ENCODE data around the gene CXCR6. TPM values are rescaled to one million over a fixed set of nuclear protein-coding genes. Genes with fewer than 3 reads are reported as not detected.

Gene CXCR6
- total and polyA plus RNA-seq, 8 donors: 0.61 to 4.1 (median 1.2) TPM

- Histone ChIP-seq H3K4me3 (no peak overlapping the region), H3K36me3 (peaks cover 0 to 37% of the 10 kb centered on the region in 2 donors), H3K27ac (no peak overlapping the region), H3K27me3 (no peaks in the 10 kb centered on the region), H3K9me3 (no peaks in the 10 kb centered on the region), H3K4me1 (peaks cover 0 to 18% of the 10 kb centered on the region in 2 donors)
- intact Hi-C loops (cut with DNase I): no loop called here
- no peak for ATAC-seq
- TF ChIP-seq, protein P1, sequence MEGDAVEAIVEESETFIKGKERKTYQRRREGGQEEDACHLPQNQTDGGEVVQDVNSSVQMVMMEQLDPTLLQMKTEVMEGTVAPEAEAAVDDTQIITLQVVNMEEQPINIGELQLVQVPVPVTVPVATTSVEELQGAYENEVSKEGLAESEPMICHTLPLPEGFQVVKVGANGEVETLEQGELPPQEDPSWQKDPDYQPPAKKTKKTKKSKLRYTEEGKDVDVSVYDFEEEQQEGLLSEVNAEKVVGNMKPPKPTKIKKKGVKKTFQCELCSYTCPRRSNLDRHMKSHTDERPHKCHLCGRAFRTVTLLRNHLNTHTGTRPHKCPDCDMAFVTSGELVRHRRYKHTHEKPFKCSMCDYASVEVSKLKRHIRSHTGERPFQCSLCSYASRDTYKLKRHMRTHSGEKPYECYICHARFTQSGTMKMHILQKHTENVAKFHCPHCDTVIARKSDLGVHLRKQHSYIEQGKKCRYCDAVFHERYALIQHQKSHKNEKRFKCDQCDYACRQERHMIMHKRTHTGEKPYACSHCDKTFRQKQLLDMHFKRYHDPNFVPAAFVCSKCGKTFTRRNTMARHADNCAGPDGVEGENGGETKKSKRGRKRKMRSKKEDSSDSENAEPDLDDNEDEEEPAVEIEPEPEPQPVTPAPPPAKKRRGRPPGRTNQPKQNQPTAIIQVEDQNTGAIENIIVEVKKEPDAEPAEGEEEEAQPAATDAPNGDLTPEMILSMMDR (IDR thresholded peaks at IDR 0.05): no peak
- peak in 1 of 4 donors; percentile 11 for DNase-seq
These were observed 1.0 kb upstream of the CXCR6 start for GRCh38 chr3:45942051-45942825.

- TF ChIP-seq, protein P1 (IDR thresholded peaks at IDR 0.05): no peak
- no peak for DNase-seq
- no peaks in the 10 kb centered on the region for H3K9me3 ChIP-seq
- no peak for ATAC-seq
- no peak overlapping the region for H3K27ac ChIP-seq
- no peak overlapping the region for H3K4me3 ChIP-seq
- peaks cover 2 to 12% of the 10 kb centered on the region in 2 donors for H3K4me1 ChIP-seq
- H3K36me3 ChIP-seq: peaks cover 0 to 60% of the 10 kb centered on the region in 2 donors
- H3K27me3 ChIP-seq: no peaks in the 10 kb centered on the region
- intact Hi-C loops (cut with DNase I): no loop called here
These were observed 1.8 kb downstream of the CXCR6 start for GRCh38 chr3:45944830-45945620.

GRCh38 chr3:45946307-45946706 lies 3.0 kb downstream of the CXCR6 start:
- H3K27me3 ChIP-seq: no peaks in the 10 kb centered on the region
- H3K27ac ChIP-seq: no peak overlapping the region
- ATAC-seq (no peak), DNase-seq (no peak)
- peaks cover 2 to 12% of the 10 kb centered on the region in 2 donors for H3K4me1 ChIP-seq
- H3K36me3 ChIP-seq: peaks cover 0 to 72% of the 10 kb centered on the region in 2 donors
- TF ChIP-seq, protein P1 (IDR thresholded peaks at IDR 0.05): no peak
- intact Hi-C loops (cut with DNase I): no loop called here
- H3K9me3 ChIP-seq: no peaks in the 10 kb centered on the region
- H3K4me3 ChIP-seq: no peak overlapping the region

- peaks cover 0 to 78% of the 10 kb centered on the region in 2 donors for H3K36me3 ChIP-seq
- intact Hi-C loops (cut with DNase I): no loop called here
- H3K27ac ChIP-seq: no peak overlapping the region
- no peak overlapping the region for H3K4me3 ChIP-seq
- DNase-seq (no peak), ATAC-seq (no peak)
- no peaks in the 10 kb centered on the region for H3K27me3 ChIP-seq
- H3K9me3 ChIP-seq: no peaks in the 10 kb centered on the region
- H3K4me1 ChIP-seq: peaks cover 2 to 12% of the 10 kb centered on the region in 2 donors
- TF ChIP-seq, protein P1 (IDR thresholded peaks at IDR 0.05): no peak
These were observed 3.6 kb downstream of the CXCR6 start for GRCh38 chr3:45946875-45947274.

DNA sequence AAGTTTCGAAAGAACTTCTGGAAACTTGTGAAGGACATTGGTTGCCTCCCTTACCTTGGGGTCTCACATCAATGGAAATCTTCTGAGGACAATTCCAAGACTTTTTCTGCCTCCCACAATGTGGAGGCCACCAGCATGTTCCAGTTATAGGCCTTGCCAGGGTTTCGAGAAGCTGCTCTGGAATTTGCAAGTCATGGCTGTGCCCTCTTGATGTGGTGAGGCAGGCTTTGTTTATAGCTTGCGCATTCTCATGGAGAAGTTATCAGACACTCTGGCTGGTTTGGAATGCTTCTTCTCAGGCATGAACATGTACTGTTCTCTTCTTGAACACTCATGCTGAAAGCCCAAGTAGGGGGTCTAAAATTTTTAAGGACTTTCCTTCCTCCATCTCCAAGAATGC lies 4.1 kb downstream of the CXCR6 start:
- Histone ChIP-seq H3K4me3 (peak overlapping the region in 1 of 2 donors; percentile 2), H3K27ac (no peak overlapping the region), H3K4me1 (peaks cover 2 to 7% of the 10 kb centered on the region in 2 donors), H3K9me3 (no peaks in the 10 kb centered on the region), H3K36me3 (peaks cover 0 to 83% of the 10 kb centered on the region in 2 donors), H3K27me3 (no peaks in the 10 kb centered on the region)
- no peak for DNase-seq
- TF ChIP-seq, protein P1 (IDR thresholded peaks at IDR 0.05): no peak
- intact Hi-C loops (cut with DNase I): no loop called here
- no peak for ATAC-seq
